SKM-1 (cell line): ENCODE data around the gene CEP83.
"Not testable (repeated sequence)": the region's sequence is repeated elsewhere in the genome, so short reads cannot be mapped to it uniquely, and the experiment has no call there.

Experiments
- DNase-seq: peaks from one replicate; lab custom pipeline; 2025; ENCODE audit not compliant: unreplicated experiment; lab: John Stamatoyannopoulos, UW

Gene CEP83, protein sequence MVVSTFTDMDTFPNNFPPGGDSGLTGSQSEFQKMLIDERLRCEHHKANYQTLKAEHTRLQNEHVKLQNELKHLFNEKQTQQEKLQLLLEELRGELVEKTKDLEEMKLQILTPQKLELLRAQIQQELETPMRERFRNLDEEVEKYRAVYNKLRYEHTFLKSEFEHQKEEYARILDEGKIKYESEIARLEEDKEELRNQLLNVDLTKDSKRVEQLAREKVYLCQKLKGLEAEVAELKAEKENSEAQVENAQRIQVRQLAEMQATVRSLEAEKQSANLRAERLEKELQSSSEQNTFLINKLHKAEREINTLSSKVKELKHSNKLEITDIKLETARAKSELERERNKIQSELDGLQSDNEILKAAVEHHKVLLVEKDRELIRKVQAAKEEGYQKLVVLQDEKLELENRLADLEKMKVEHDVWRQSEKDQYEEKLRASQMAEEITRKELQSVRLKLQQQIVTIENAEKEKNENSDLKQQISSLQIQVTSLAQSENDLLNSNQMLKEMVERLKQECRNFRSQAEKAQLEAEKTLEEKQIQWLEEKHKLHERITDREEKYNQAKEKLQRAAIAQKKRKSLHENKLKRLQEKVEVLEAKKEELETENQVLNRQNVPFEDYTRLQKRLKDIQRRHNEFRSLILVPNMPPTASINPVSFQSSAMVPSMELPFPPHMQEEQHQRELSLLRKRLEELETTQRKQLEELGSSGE

GRCh38 chr12:94459728-94460615 lies at the start of gene CEP83:
CEP83 (minus strand) TSS chr12:94459867; CDS start chr12:94412490, 47,377 bp downstream.
- peak; percentile 49 for DNase-seq

GRCh38 chr12:94509317-94509716 lies 49.6 kb upstream of the CEP83 start:
- DNase-seq: no peak

DNA sequence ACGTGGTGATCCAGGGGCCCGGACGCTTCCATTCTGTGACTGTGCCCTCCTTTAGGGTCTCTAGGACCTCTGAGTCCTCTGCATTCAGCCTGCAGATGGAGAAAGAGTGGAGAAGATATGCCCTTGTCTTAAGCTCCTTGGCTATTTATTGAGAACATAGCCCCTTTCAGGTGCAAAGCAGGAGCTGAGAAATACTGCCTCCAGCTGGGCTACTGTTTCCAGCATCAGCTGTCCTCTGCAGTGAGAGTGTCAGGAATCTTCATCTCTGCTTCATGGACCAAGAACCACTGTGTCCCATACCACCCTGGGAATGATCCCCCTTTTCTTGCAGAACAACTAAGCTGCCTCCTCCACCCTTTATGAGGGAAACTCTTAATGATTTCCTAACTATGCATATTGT lies 47.8 kb upstream of the CEP83 start:
- no peak for DNase-seq

GRCh38 chr12:94504386-94504785 lies 44.7 kb upstream of the CEP83 start:
- DNase-seq: no peak

DNA sequence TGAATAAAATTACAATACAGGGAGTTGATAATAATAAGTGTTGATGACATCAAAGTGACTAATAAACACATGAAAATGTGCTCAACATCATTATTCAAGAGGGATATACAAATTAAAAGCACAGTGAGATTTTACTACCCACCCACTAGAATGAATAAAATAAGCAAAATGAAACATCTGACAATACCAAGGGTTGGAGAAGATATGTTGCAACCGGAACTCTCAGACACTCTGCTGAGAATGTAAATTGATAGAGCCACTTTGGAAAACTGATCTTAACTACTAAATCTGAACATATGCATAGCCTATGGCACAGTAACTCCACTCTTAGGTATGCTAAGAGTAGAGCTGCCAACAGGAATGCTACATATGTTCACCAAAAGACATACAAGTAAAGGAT lies 44.0 kb upstream of the CEP83 start:
- no peak for DNase-seq

GRCh38 chr12:94500831-94501567 lies 41.3 kb upstream of the CEP83 start:
- DNase-seq: no peak

DNA sequence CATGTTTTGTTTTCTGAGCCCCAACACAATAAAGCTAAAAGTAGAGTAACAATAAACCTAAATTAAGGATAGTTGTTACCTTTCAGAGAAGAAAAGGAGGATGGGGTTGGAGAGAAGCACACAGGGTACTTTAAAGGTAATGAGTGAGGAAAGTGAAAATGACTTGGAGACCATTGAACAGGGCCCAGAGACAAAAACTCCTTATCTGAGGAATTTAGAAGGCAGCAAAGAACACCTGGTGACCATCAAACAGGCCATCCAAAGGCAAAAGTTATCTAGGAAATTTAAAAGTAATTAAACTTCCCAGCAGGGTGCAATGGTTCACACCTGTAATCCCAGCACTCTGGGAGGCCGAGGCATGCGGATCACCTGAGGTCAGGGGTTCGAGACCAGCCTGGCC lies 39.0 kb upstream of the CEP83 start:
- no peak for DNase-seq

GRCh38 chr12:94498073-94498472 lies 38.4 kb upstream of the CEP83 start:
- no peak for DNase-seq

DNA sequence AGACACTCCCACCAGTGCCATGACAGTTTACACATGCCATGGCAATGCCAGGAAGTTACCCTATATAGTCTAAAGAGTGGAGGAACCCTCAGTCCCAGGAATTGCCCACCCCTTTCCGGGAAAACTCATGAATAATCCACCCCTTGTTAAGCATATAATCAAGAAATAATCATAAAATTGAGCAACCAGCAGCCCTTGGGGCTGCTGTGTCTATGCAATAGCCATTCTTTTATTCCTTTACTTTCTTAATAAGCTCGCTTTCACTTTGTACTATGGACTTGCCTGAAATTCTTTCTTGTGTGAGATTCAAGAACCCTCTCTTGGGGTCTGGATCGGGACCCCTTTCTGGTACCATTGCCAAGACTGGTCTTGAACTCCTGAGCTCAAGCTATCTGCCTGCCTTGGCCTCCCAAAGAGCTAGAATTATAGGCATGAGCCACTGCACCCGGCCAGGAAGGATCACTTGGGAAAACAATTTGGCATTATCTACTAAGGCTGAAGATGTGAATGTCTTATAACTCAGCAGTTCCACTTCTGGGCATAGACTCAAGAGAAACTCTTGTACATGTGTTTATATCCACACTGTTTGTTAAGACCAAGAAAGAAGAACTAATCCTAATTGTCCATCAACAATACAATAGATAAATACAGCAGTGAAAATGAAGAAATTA lies 35.9 kb upstream of the CEP83 start:
- DNase-seq: no peak

DNA sequence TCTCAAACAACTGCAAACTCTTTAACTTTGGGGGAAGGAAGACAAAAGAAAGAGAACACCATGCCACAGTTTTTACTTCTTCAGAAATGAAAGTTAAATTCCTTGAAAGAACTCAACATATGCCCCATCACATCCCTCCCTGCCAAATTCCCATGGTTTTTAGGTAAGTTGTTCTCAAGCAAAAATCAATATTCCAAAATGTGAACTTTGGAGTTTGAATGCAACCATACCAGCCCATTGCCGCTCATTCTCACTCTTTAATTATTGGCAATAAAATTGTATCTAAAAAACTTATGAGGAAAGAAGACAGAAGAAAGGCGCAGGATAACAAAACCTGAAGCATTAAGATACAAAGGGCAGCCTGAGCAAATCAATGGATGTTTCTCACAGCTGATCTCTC lies 31.8 kb upstream of the CEP83 start:
- no peak for DNase-seq

DNA sequence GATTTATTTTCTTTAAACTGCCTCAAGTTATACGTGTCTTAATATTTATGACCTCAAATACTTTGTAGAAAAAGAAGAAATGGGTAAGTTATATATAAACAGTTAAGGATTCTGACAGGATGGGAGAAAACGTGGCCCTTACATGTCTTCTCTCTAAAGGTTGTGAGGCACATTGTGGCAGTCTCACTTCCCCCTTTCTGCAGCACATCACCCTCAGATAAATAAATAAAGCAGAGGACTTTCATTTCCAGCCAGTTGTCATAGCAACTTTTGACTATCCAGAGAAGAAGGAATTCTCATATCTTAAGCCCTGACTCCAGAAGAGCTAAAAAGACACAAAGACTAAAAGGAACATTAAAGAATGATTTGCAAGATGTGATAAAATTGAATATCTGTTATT lies 28.8 kb upstream of the CEP83 start:
- no peak for DNase-seq

DNA sequence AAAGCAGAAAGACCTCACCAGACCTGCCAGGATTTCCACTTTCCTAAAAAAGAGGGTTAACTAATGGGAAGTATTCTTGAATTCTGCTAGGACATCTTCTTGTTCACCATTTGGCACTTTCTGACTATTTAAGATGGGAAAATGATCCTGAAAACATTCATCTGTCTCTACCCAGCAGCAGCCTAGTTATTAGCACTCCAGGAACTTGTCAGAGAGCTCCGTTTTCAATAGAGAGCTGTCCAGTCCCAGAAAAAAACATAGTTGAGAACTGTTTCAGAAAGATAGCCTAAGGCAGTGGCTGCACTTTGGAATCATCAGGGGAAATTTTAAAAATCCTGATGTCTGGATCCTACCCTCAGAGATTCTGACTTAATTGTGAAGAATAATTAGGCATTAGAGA lies 22.1 kb upstream of the CEP83 start:
- DNase-seq: no peak

GRCh38 chr12:94469522-94469921 lies 9.9 kb upstream of the CEP83 start:
- no peak for DNase-seq

GRCh38 chr12:94460616-94460959 lies 921 bp upstream of the CEP83 start:
- no peak for DNase-seq

- DNase-seq: no peak
Observed at GRCh38 chr12:94458877-94459727, 565 bp downstream of the CEP83 start.

DNA sequence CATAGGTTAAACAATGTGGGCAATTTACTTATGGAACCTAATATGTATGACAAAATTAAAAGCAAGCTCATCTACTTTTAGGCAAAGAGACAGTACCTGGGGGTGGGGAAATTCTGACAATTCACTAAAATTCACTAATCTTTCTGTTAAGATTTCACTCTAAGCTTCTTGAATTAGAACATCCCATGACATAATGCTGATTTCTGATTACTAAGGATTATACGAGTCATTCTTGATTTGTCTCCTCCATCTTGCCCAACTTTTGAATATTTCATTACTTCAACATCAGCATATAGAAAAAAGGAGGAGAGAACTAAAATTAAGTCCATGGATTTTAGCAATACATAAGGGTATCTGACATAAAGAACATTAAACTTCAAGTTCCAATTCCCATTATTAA lies 2.4 kb downstream of the CEP83 start:
- no peak for DNase-seq

DNA sequence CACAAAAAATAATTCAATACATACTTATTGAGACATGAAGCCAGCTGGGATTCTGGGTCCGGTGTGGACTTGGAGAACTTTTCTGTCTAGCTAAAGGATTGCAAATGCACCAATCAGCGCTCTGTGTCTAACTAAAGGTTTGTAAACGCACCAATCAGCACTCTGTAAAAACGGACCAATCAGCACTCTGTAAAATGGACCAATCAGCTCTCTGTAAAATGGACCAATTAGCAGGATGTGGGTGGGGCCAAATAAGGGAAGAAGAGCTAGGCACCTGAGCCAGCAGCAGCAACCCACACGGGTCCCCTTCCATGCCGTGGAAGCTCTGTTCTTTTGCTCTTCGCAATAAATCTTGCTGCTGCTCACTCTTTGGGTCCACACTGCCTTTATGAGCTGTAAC lies 5.3 kb downstream of the CEP83 start:
- DNase-seq: not testable (repeated sequence)

- no peak for DNase-seq
Observed at GRCh38 chr12:94445662-94446061, 14.0 kb downstream of the CEP83 start.

GRCh38 chr12:94437303-94437702 lies 22.4 kb downstream of the CEP83 start:
- DNase-seq: no peak
